H9 (cell line): ENCODE data around the gene NUP43. TPM values are rescaled to one million over a fixed set of nuclear protein-coding genes. Genes with fewer than 3 reads are reported as not detected.
A peak's percentile ranks its signal among the peaks of the same experiment; 100 is the strongest.

Experiments used
- DNase-seq: peaks from one replicate; pipeline ENCODE4 v3.0.0-alpha.2; 2017
- H2AFZ ChIP-seq: one replicate; pipeline ENCODE4 v1.6.1; 2013; ENCODE audit warnings: mild to moderate bottlenecking, low read length, control low read depth, moderate library complexity
- H2AK5ac ChIP-seq: 2 replicates; pipeline ENCODE4 v1.6.1; 2013; ENCODE audit warnings: low read length, control low read depth, mixed read lengths; ENCODE audit not compliant: insufficient read length
- H2BK120ac ChIP-seq: one replicate; pipeline ENCODE4 v1.6.1; 2013; ENCODE audit warnings: low read depth, mild to moderate bottlenecking, low read length, control low read depth, inconsistent platforms; ENCODE audit not compliant: poor library complexity, severe bottlenecking
- H2BK12ac ChIP-seq: 2 replicates; pipeline ENCODE4 v1.6.1; 2013; ENCODE audit warnings: low read length, control low read depth, mixed read lengths, low read depth; ENCODE audit not compliant: insufficient read length
- H2BK15ac ChIP-seq: 2 replicates; pipeline ENCODE4 v1.6.1; 2013; ENCODE audit warnings: low read depth, low read length, control low read depth
- H2BK20ac ChIP-seq: one replicate; pipeline ENCODE4 v1.6.1; 2013; ENCODE audit warnings: low read depth, mild to moderate bottlenecking, low read length, control low read depth, inconsistent platforms; ENCODE audit not compliant: poor library complexity, severe bottlenecking
- H2BK5ac ChIP-seq: 2 replicates; pipeline ENCODE4 v1.6.1; 2013; ENCODE audit warnings: low read length, control low read depth, mixed read lengths; ENCODE audit not compliant: insufficient read length
- H3K14ac ChIP-seq: 2 replicates; pipeline ENCODE4 v1.6.1; 2013; ENCODE audit warnings: low read length, control low read depth; ENCODE audit not compliant: insufficient read depth
- H3K18ac ChIP-seq: 2 replicates; pipeline ENCODE4 v1.6.1; 2013; ENCODE audit warnings: low read depth, mild to moderate bottlenecking, mixed read lengths, low read length, control low read depth; ENCODE audit not compliant: insufficient read length
- H3K23ac ChIP-seq: 2 replicates; pipeline ENCODE4 v1.6.1; 2013; ENCODE audit warnings: low read length, control low read depth, mixed read lengths, low read depth; ENCODE audit not compliant: insufficient read length
- H3K23me2 ChIP-seq: 2 replicates; pipeline ENCODE4 v1.6.1; 2013; ENCODE audit warnings: low read depth, mild to moderate bottlenecking, mixed read lengths, low read length, control low read depth; ENCODE audit not compliant: insufficient read length, poor library complexity, severe bottlenecking
- H3K27ac ChIP-seq: 2 replicates; pipeline ENCODE4 v1.5.1; 2013; ENCODE audit warnings: low read length, control low read depth, mixed read lengths, low read depth; ENCODE audit not compliant: insufficient read length
- H3K27me3 ChIP-seq: 2 replicates; pipeline ENCODE4 v1.6.1; 2013; ENCODE audit warnings: low read length, control low read depth, inconsistent platforms; ENCODE audit not compliant: insufficient read depth
- H3K4ac ChIP-seq: 2 replicates; pipeline ENCODE4 v1.6.1; 2013; ENCODE audit warnings: low read depth, mild to moderate bottlenecking, control low read depth, inconsistent platforms, low read length, moderate library complexity
- H3K4me1 ChIP-seq: 2 replicates; pipeline ENCODE4 v1.6.1; 2013; ENCODE audit warnings: low read length, control low read depth, inconsistent platforms; ENCODE audit not compliant: insufficient read depth
- H3K4me2 ChIP-seq: 2 replicates; pipeline ENCODE4 v1.6.1; 2013; ENCODE audit warnings: low read length, control low read depth, mixed read lengths; ENCODE audit not compliant: insufficient read length, insufficient read depth
- H3K56ac ChIP-seq: 2 replicates; pipeline ENCODE4 v1.6.1; 2013; ENCODE audit warnings: low read depth, mild to moderate bottlenecking, mixed read lengths, low read length, control low read depth; ENCODE audit not compliant: insufficient read length
- H3K79me1 ChIP-seq: 2 replicates; pipeline ENCODE4 v1.6.1; 2013; ENCODE audit warnings: low read depth, mild to moderate bottlenecking, moderate library complexity, low read length, control low read depth, inconsistent platforms; ENCODE audit not compliant: insufficient read depth, poor library complexity, severe bottlenecking
- H3K79me2 ChIP-seq: 2 replicates; pipeline ENCODE4 v1.6.1; 2013; ENCODE audit warnings: low read length, control low read depth, inconsistent platforms; ENCODE audit not compliant: insufficient read depth
- H3K9ac ChIP-seq: 2 replicates; pipeline ENCODE4 v1.6.1; 2013; ENCODE audit warnings: low read length, control low read depth, mixed read lengths; ENCODE audit not compliant: insufficient read length; ENCODE audit errors: extremely low read depth
- H3K9me3 ChIP-seq: one replicate; pipeline ENCODE4 v1.6.1; 2013; ENCODE audit warnings: low read depth, low read length, inconsistent platforms; ENCODE audit not compliant: control insufficient read depth
- H3T11ph ChIP-seq: one replicate; pipeline ENCODE4 v1.6.1; 2013; ENCODE audit warnings: mild to moderate bottlenecking, low read length, control low read depth, inconsistent platforms
- H4K20me1 ChIP-seq: one replicate; pipeline ENCODE4 v1.6.1; 2013; ENCODE audit not compliant: control insufficient read depth, insufficient read length, insufficient read depth
- H4K5ac ChIP-seq: 2 replicates; pipeline ENCODE4 v1.6.1; 2013; ENCODE audit warnings: low read depth, mild to moderate bottlenecking, mixed read lengths, low read length, control low read depth; ENCODE audit not compliant: insufficient read length
- H4K8ac ChIP-seq: replicated peaks from 2 replicates; pipeline ENCODE4 v1.6.1; 2013; ENCODE audit warnings: low read length, control low read depth, mixed read lengths, low read depth; ENCODE audit not compliant: insufficient read length
- H4K91ac ChIP-seq: 2 replicates; pipeline ENCODE4 v1.6.1; 2013; ENCODE audit warnings: low read depth, mild to moderate bottlenecking, moderate library complexity, mixed read lengths, low read length, control low read depth; ENCODE audit not compliant: insufficient read length
- H3K27ac Mint-ChIP-seq, 3 experiments: 2 replicates in 2 of 3; 3 replicates in 1 of 3; pipeline ENCODE4 v1.8.0; 2020 to 2021; ENCODE audit warnings: mixed read lengths in 3 of 3, mild to moderate bottlenecking in 1 of 3, moderate library complexity in 1 of 3
- H3K27me3 Mint-ChIP-seq: 2 replicates; pipeline ENCODE4 v1.8.0; 2021; ENCODE audit warnings: low read depth, mild to moderate bottlenecking, moderate library complexity, mixed read lengths
- H3K36me3 Mint-ChIP-seq, 3 experiments: 2 replicates in 2 of 3; 3 replicates in 1 of 3; pipeline ENCODE4 v1.8.0; 2020 to 2021; ENCODE audit warnings: low read depth in 3 of 3, mixed read lengths in 3 of 3; ENCODE audit not compliant: insufficient read depth in 1 of 3
- H3K4me1 Mint-ChIP-seq, 2 experiments: 2 replicates each; pipeline ENCODE4 v1.8.0; 2020; ENCODE audit warnings: mixed read lengths in 2 of 2
- H3K4me3 Mint-ChIP-seq, 2 experiments: 2 replicates in 1 of 2; 3 replicates in 1 of 2; pipeline ENCODE4 v1.8.0; 2020 to 2021; ENCODE audit warnings: mild to moderate bottlenecking in 2 of 2, mixed read lengths in 2 of 2, moderate library complexity in 1 of 2
- H3K9me3 Mint-ChIP-seq, 2 experiments: 2 replicates in 1 of 2; 3 replicates in 1 of 2; pipeline ENCODE4 v1.8.0; 2020; ENCODE audit warnings: mild to moderate bottlenecking in 2 of 2, mixed read lengths in 2 of 2, moderate library complexity in 1 of 2
- CTCF ChIP-seq: fragments of 200-600 bp; sonication (generic); conservative IDR thresholded peaks from 3 replicates; pipeline ENCODE4 v1.8.0; 2021; ENCODE audit warnings: antibody characterized with exemption, mild to moderate bottlenecking
- WGBS: extraction: QIAGEN DNeasy Blood & Tissue Kit; methylation state at CpG from one replicate; pipeline ENCODE4 v1.1.7; 2013; ENCODE audit warnings: missing lambda C conversion rate, low lambda C conversion rate, mixed read lengths; ENCODE audit not compliant: insufficient read length; ENCODE audit errors: extremely low coverage; 5-methylcytosine and 5-hydroxymethylcytosine counted together
- total RNA-seq: library from RNA; stranded (reverse); gene quantifications from 2 replicates; pipeline ENCODE4 v1.2.1, GENCODE V29; 2021

NUP43 gene
- total RNA-seq, 1 experiment from 2014 or later = 92.1 TPM

DNA sequence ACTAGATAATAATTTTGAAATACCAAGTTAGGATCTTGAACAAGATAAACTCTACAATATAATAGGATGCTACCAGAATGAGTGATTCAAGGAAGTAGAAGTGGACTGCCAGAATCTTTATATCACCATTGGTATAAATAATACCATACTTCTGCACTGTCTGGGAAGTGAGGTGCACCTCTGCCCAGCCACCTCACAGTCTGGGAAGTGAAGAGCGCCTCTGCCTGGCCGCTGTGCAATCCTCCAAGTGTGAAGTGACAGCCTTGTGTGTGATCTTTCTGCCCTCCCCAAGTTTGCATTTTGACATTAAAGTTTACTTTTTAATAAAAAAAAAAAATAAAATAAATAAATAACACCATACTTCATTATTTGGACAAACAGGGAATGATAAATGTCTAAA is 47.2 kb downstream of the NUP43 start:
- Mint-ChIP-seq H3K27ac (no peak overlapping the region), H3K4me1 (peaks cover 15 to 17% of the 10 kb centered on the region in 2 experiments), H3K36me3 (peaks cover 8 to 24% (median 17%) of the 10 kb centered on the region in 3 experiments; a peak in 6 of 7 replicates), H3K9me3 (no peaks in the 10 kb centered on the region), H3K4me3 (no peak overlapping the region), H3K27me3 (no peaks in the 10 kb centered on the region)
- Histone ChIP-seq H4K5ac (no peak overlapping the region), H3K4me2 (no peak overlapping the region), H3K18ac (no peak overlapping the region), H2BK15ac (no peak overlapping the region), H2BK20ac (no peak overlapping the region), H4K20me1 (no peaks in the 10 kb centered on the region), H3K9me3 (no peaks in the 10 kb centered on the region), H4K8ac (no peak overlapping the region), H2AFZ (no peak overlapping the region), H2BK120ac (no peak overlapping the region), H3K4ac (no peak overlapping the region), H3K79me2 (peaks cover 11% of the 10 kb centered on the region; the same call in 1 of the 2 replicates), H3K56ac (no peak overlapping the region), H3K79me1 (peaks cover 8% of the 10 kb centered on the region), H4K91ac (no peak overlapping the region), H3K14ac (no peak overlapping the region), H2BK5ac (no peak overlapping the region), H2AK5ac (no peak overlapping the region), H3K9ac (no peak overlapping the region), H3K23ac (no peak overlapping the region), H3K27ac (no peak overlapping the region), H3K23me2 (no peaks in the 10 kb centered on the region), H2BK12ac (no peak overlapping the region), H3K27me3 (no peaks in the 10 kb centered on the region), H3K4me1 (no peaks in the 10 kb centered on the region; the same call in 1 of the 2 replicates), H3T11ph (no peak overlapping the region)
- no CpG with 5 or more reads among the region's 2 CpGs for WGBS
- no peak for DNase-seq
- peak; percentile 38; the same call in 2 of the 3 replicates for TF ChIP-seq CTCF
